Muscle of leg (tissue), 11 donors: ENCODE data around the gene SCT. TPM values are rescaled to one million over a fixed set of nuclear protein-coding genes. Genes with fewer than 3 reads are reported as not detected.

Source experiments
- DNase-seq: peaks from one replicate; pipeline ENCODE4 v3.0.0; 2013
- H3K27ac ChIP-seq: one replicate; pipeline ENCODE4 v1.5.1; 2013; ENCODE audit warnings: mild to moderate bottlenecking, low read length, control low read depth
- H3K27me3 ChIP-seq: one replicate; pipeline ENCODE4 v1.6.1; 2013; ENCODE audit warnings: low read length; ENCODE audit not compliant: control insufficient read depth, insufficient read depth
- H3K36me3 ChIP-seq: one replicate; pipeline ENCODE4 v1.6.1; 2013; ENCODE audit warnings: low read length; ENCODE audit not compliant: control insufficient read depth, insufficient read depth
- H3K4me1 ChIP-seq: one replicate; pipeline ENCODE4 v1.6.1; 2013; ENCODE audit warnings: low read length; ENCODE audit not compliant: control insufficient read depth, insufficient read depth
- H3K4me3 ChIP-seq: one replicate; pipeline ENCODE4 v1.5.1; 2013; ENCODE audit warnings: low read length, control low read depth
- H3K9me3 ChIP-seq: replicated peaks from 2 replicates; pipeline ENCODE4 v1.6.1; 2013; ENCODE audit warnings: low read depth, low read length; ENCODE audit not compliant: control insufficient read depth
- WGBS: methylation state at CpG from one replicate; pipeline ENCODE4 v1.1.5; 2013; ENCODE audit warnings: missing lambda C conversion rate; ENCODE audit not compliant: insufficient coverage; 5-methylcytosine and 5-hydroxymethylcytosine counted together
- polyA plus RNA-seq, 8 donors: library from polyadenylated mRNA; unstranded; fragments of 120-200 nt; gene quantifications; one replicate each; pipeline versions ENCODE4 v1.2.1 to v1.2.3, GENCODE V29; 2013; ENCODE audit warnings: inconsistent platforms in 1 of 8, low replicate concordance in 1 of 8; ENCODE audit not compliant: insufficient read length in 8 of 8, insufficient read depth in 1 of 8
- total RNA-seq: library from RNA; stranded (reverse); fragments of 120-200 nt; gene quantifications from one replicate; pipeline ENCODE4 v1.2.4, GENCODE V29; 2013

SCT gene
- total and polyA plus RNA-seq, 9 donors: 37.0 to 126 (median 63.6) TPM

DNA sequence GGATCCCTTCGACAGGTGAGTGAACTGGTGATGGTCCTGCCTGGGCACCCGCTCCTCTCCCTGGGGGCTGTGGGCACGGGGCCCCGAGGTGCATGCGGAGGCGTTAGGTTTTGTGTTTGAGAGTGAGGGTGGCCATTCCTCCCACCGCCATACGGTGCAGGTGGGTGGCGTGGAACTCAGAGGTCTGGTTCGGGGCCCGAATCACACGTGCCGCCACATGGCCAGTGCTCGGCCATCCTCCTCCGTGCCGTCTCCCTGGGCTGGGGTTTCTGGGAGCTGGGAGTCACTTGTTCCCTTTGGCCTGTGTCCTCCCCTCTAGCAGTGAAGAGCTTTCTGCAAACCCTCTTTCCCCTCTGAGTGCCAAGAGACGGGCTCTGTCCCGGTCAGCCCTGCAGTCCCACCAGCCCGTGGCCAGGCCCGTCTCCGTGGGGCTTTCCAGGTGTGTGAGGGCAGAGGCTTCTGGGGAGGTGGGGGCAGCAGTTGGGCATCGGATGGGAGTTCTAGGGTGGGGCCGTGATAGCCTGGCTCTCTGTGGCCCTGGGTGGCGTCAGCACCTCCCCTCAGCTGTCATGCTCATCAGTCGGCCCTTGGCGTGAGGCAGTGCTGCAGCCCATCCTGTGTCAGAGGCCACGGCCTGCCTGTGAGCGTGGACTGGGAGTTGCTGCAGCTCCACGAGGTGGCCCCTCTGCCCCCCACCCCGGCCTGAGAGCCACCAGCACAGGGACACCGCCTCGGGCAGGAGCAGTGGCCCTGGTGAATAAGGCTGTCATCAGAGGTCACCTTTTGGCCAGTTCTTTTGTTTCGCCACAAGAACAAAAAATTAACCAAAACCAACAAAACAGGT lies 21.5 kb downstream of the SCT start:
- H3K9me3 ChIP-seq: no peaks in the 10 kb centered on the region
- DNase-seq: no peak
- no peaks in the 10 kb centered on the region for H3K4me1 ChIP-seq
- no peak overlapping the region for H3K4me3 ChIP-seq
- no peak overlapping the region for H3K27ac ChIP-seq
- H3K27me3 ChIP-seq: no peaks in the 10 kb centered on the region
- peaks cover 88% of the 10 kb centered on the region for H3K36me3 ChIP-seq
- 94% methylated on average over 21 of the region's 33 CpGs for WGBS

DNA sequence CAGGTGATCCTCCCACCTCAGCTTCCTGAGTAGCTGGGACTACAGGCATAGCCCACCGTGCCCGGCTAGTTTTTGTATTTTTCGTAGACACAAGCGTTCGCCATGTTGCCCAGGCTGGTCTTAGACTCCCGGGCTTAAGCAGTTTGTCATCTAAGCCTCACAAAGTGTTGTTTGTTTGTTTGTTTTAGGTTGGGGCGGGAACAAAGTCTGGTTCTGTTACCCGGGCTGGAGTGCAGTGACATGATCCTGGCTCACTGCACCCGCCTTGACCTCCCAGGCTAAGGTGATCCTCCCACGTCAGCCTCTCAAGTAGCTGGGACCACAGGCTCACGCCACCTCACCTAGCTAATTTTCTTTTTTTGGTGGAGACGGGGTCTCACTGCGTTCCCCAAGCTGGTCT lies 23.8 kb downstream of the SCT start:
- Histone ChIP-seq H3K9me3 (no peaks in the 10 kb centered on the region), H3K4me3 (no peak overlapping the region), H3K27ac (no peak overlapping the region), H3K27me3 (no peaks in the 10 kb centered on the region), H3K4me1 (no peaks in the 10 kb centered on the region), H3K36me3 (peaks cover 82% of the 10 kb centered on the region)
- 91% methylated on average over 11 of the region's 13 CpGs for WGBS
- DNase-seq: no peak

GRCh38 chr11:601573-602245 lies 25.3 kb downstream of the SCT start:
- no peaks in the 10 kb centered on the region for H3K9me3 ChIP-seq
- no peak overlapping the region for H3K4me3 ChIP-seq
- no peak overlapping the region for H3K27ac ChIP-seq
- WGBS: 94% methylated on average over 14 of the region's 23 CpGs
- no peak for DNase-seq
- H3K36me3 ChIP-seq: peaks cover 82% of the 10 kb centered on the region
- no peaks in the 10 kb centered on the region for H3K27me3 ChIP-seq
- H3K4me1 ChIP-seq: no peaks in the 10 kb centered on the region

GRCh38 chr11:598005-598680 lies 28.8 kb downstream of the SCT start:
- H3K4me1 ChIP-seq: no peaks in the 10 kb centered on the region
- H3K9me3 ChIP-seq: no peaks in the 10 kb centered on the region
- no peak overlapping the region for H3K27ac ChIP-seq
- no peaks in the 10 kb centered on the region for H3K27me3 ChIP-seq
- peaks cover 81% of the 10 kb centered on the region for H3K36me3 ChIP-seq
- WGBS: 91% methylated on average over 29 of the region's 30 CpGs
- no peak overlapping the region for H3K4me3 ChIP-seq
- DNase-seq: no peak

- Histone ChIP-seq H3K4me1 (no peaks in the 10 kb centered on the region), H3K36me3 (peaks cover 84% of the 10 kb centered on the region), H3K27ac (no peak overlapping the region), H3K9me3 (no peaks in the 10 kb centered on the region), H3K27me3 (no peaks in the 10 kb centered on the region), H3K4me3 (no peak overlapping the region)
- no peak for DNase-seq
- WGBS: 86% methylated on average over 14 of the region's 29 CpGs
Observed at GRCh38 chr11:597166-597725, 29.7 kb downstream of the SCT start.

- Histone ChIP-seq H3K36me3 (peaks cover 82% of the 10 kb centered on the region), H3K27me3 (no peaks in the 10 kb centered on the region), H3K4me3 (no peak overlapping the region), H3K4me1 (no peaks in the 10 kb centered on the region), H3K27ac (no peak overlapping the region), H3K9me3 (no peaks in the 10 kb centered on the region)
- no peak for DNase-seq
- WGBS: 91% methylated on average over 7 of the region's 10 CpGs
Observed at GRCh38 chr11:596374-596773, 30.6 kb downstream of the SCT start.

- Histone ChIP-seq H3K27ac (no peak overlapping the region), H3K4me1 (no peaks in the 10 kb centered on the region), H3K36me3 (peaks cover 86% of the 10 kb centered on the region), H3K27me3 (no peaks in the 10 kb centered on the region), H3K9me3 (no peaks in the 10 kb centered on the region), H3K4me3 (no peak overlapping the region)
- 92% methylated on average over 10 of the region's 10 CpGs for WGBS
- no peak for DNase-seq
Observed at GRCh38 chr11:595400-595799, 31.6 kb downstream of the SCT start.

- Histone ChIP-seq H3K27ac (no peak overlapping the region), H3K4me3 (no peak overlapping the region), H3K4me1 (no peaks in the 10 kb centered on the region), H3K9me3 (no peaks in the 10 kb centered on the region), H3K36me3 (peaks cover 86% of the 10 kb centered on the region), H3K27me3 (no peaks in the 10 kb centered on the region)
- 90% methylated on average over 21 of the region's 21 CpGs for WGBS
- no peak for DNase-seq
Observed at GRCh38 chr11:593347-593746, 33.6 kb downstream of the SCT start.

DNA sequence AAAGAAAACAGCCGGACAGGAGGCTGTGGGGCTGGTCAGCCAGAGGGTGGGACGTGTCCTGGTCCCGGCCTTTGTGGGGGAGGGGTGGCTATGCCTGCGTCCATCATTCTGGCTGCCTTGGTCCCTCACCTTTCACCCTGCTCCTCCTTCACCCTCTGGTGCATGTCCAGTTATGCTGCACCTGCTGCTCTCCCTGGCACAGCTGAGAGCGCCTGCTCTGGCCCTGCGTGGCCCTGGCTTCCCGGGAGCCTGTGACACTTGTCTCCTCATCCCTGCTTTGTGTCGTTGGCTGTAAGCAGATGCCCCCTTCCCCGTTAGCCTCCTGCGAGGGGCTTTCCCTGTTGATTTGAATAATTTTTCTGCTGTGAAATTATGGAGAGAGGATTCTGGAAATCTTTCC lies 34.1 kb downstream of the SCT start:
- H3K36me3 ChIP-seq: peaks cover 86% of the 10 kb centered on the region
- no peaks in the 10 kb centered on the region for H3K27me3 ChIP-seq
- DNase-seq: no peak
- WGBS: 100% methylated on average over 3 of the region's 10 CpGs
- H3K9me3 ChIP-seq: no peaks in the 10 kb centered on the region
- H3K4me3 ChIP-seq: no peak overlapping the region
- no peaks in the 10 kb centered on the region for H3K4me1 ChIP-seq
- H3K27ac ChIP-seq: no peak overlapping the region

DNA sequence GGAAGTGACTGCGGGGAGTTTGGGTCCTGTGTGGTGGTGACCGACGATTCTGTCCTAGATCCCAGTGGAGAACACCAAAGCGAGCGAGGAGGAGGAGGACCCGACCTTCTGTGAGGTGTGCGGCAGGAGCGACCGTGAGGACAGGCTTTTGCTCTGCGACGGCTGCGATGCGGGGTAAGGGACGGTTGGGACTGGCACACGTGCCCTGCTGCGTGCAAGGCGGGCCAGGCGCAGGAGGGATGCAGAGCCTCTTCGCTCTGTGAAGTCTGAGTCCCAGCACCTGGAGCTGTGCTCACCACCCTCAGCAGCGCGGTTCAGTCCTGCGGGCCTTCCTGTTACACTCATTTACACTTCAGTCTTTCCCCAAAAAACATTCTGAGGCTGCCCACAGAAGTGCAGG lies 34.5 kb downstream of the SCT start:
- Histone ChIP-seq H3K4me1 (no peaks in the 10 kb centered on the region), H3K27ac (no peak overlapping the region), H3K36me3 (peaks cover 86% of the 10 kb centered on the region), H3K4me3 (no peak overlapping the region), H3K9me3 (no peaks in the 10 kb centered on the region), H3K27me3 (no peaks in the 10 kb centered on the region)
- DNase-seq: no peak
- WGBS: 97% methylated on average over 21 of the region's 22 CpGs
